Mesothelial cell of epicardium (in vitro differentiated cells): Measurements from ENCODE around the gene CFAP52. TPM values are rescaled to one million over a fixed set of nuclear protein-coding genes. Genes with fewer than 3 reads are reported as not detected.

ENCODE experiments used
- DNase-seq, 2 experiments: peaks; one replicate each; pipeline ENCODE4 v3.0.0; 2021; ENCODE audit warnings: low spot score in 2 of 2; ENCODE audit not compliant: unreplicated experiment in 2 of 2
- H3K27ac Mint-ChIP-seq: 2 replicates; pipeline ENCODE4 v1.8.0; 2021; ENCODE audit warnings: mixed read lengths
- H3K27me3 Mint-ChIP-seq: 2 replicates; pipeline ENCODE4 v1.8.0; 2021; ENCODE audit warnings: low read depth, mixed read lengths
- H3K36me3 Mint-ChIP-seq: 2 replicates; pipeline ENCODE4 v1.8.0; 2021; ENCODE audit warnings: mixed read lengths
- H3K4me1 Mint-ChIP-seq: 2 replicates; pipeline ENCODE4 v1.8.0; 2021; ENCODE audit warnings: mixed read lengths
- H3K4me3 Mint-ChIP-seq: 2 replicates; pipeline ENCODE4 v1.8.0; 2021; ENCODE audit warnings: mild to moderate bottlenecking, moderate library complexity, mixed read lengths
- H3K9me3 Mint-ChIP-seq: 2 replicates; pipeline ENCODE4 v1.8.0; 2021; ENCODE audit warnings: mixed read lengths
- total RNA-seq: library from RNA; stranded (reverse); gene quantifications from 3 replicates; pipeline ENCODE4 v1.2.1, GENCODE V29; 2021
- TF ChIP-seq, protein P1 (sequence below): fragments of 200-600 bp; sonication (generic); IDR thresholded peaks from one replicate; pipeline ENCODE4 v1.5.0; 2021; ENCODE audit warnings: antibody characterized with exemption; ENCODE audit not compliant: unreplicated experiment

CFAP52 gene
- total RNA-seq, 1 donor from 2014 or later, result not detected

- Mint-ChIP-seq H3K27me3 (peaks cover 2% of the 10 kb centered on the region), H3K27ac (no peak overlapping the region), H3K4me3 (no peak overlapping the region), H3K36me3 (peaks cover 26% of the 10 kb centered on the region), H3K9me3 (peaks cover 3% of the 10 kb centered on the region), H3K4me1 (peaks cover 6% of the 10 kb centered on the region)
- DNase-seq, result peak in 1 of 2 experiments; percentile 22
- TF ChIP-seq, protein P1, sequence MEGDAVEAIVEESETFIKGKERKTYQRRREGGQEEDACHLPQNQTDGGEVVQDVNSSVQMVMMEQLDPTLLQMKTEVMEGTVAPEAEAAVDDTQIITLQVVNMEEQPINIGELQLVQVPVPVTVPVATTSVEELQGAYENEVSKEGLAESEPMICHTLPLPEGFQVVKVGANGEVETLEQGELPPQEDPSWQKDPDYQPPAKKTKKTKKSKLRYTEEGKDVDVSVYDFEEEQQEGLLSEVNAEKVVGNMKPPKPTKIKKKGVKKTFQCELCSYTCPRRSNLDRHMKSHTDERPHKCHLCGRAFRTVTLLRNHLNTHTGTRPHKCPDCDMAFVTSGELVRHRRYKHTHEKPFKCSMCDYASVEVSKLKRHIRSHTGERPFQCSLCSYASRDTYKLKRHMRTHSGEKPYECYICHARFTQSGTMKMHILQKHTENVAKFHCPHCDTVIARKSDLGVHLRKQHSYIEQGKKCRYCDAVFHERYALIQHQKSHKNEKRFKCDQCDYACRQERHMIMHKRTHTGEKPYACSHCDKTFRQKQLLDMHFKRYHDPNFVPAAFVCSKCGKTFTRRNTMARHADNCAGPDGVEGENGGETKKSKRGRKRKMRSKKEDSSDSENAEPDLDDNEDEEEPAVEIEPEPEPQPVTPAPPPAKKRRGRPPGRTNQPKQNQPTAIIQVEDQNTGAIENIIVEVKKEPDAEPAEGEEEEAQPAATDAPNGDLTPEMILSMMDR, result no peak
Measured at GRCh38 chr17:9670596-9670995, 94.2 kb downstream of the CFAP52 start.

DNA sequence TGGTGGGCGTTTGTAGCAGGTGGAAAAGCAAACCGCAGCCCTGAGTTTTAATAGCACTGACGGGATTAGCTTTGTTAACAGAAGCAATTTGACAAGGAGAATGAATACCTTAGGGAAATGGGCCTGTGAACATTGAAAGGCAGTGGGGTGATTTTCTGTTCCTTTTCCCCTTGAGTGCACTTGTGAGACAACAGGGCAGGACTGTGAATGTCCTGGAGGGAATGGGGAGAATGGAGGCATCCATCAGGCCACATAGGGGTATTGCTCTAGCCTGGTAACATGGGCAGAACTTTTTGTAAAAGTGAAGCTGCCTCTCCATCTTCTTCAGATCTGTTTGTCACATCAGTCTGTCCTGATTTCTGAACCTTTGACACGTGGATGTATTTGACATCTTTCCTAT is 95.1 kb downstream of the CFAP52 start:
- no peak overlapping the region for H3K4me3 Mint-ChIP-seq
- H3K27ac Mint-ChIP-seq, result no peak overlapping the region
- peaks cover 6% of the 10 kb centered on the region for H3K4me1 Mint-ChIP-seq
- DNase-seq, result no peak
- peaks cover 17% of the 10 kb centered on the region for H3K36me3 Mint-ChIP-seq
- H3K27me3 Mint-ChIP-seq, result peaks cover 2% of the 10 kb centered on the region
- H3K9me3 Mint-ChIP-seq, result no peaks in the 10 kb centered on the region
- TF ChIP-seq, protein P1, result no peak

- no peak overlapping the region for H3K4me3 Mint-ChIP-seq
- peaks cover 6% of the 10 kb centered on the region for H3K4me1 Mint-ChIP-seq
- TF ChIP-seq, protein P1, result no peak
- DNase-seq, result no peak
- H3K36me3 Mint-ChIP-seq, result peaks cover 14% of the 10 kb centered on the region
- no peaks in the 10 kb centered on the region for H3K9me3 Mint-ChIP-seq
- H3K27me3 Mint-ChIP-seq, result peaks cover 2% of the 10 kb centered on the region
- H3K27ac Mint-ChIP-seq, result no peak overlapping the region
Measured at GRCh38 chr17:9672266-9672665, 95.8 kb downstream of the CFAP52 start.

DNA sequence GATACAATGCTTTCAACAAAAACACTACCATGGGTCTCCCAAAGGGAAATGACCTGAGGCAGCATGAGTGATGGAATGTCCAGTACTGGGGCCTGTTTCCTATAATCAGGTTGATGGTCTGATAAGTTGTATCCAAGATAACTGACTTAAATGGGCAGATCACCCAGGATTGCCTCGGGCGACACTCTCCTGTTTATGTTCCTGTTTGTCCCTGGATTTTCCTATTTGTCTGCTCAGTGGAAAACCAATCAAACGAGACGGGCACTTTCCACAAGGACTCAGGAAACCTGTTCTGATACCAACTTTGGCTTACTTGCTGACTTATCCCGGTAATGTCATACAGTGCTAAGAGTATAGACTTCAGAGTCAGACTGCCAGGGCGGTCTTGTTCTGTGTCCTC is 96.2 kb downstream of the CFAP52 start:
- TF ChIP-seq, protein P1, result no peak
- H3K27ac Mint-ChIP-seq, result no peak overlapping the region
- no peak for DNase-seq
- H3K4me3 Mint-ChIP-seq, result no peak overlapping the region
- H3K9me3 Mint-ChIP-seq, result no peaks in the 10 kb centered on the region
- peaks cover 16% of the 10 kb centered on the region for H3K36me3 Mint-ChIP-seq
- H3K27me3 Mint-ChIP-seq, result peaks cover 2% of the 10 kb centered on the region
- H3K4me1 Mint-ChIP-seq, result peaks cover 6% of the 10 kb centered on the region

- no peak for DNase-seq
- H3K9me3 Mint-ChIP-seq, result peaks cover 12% of the 10 kb centered on the region
- no peaks in the 10 kb centered on the region for H3K27me3 Mint-ChIP-seq
- H3K4me3 Mint-ChIP-seq, result no peak overlapping the region
- H3K36me3 Mint-ChIP-seq, result peaks cover 29% of the 10 kb centered on the region
- TF ChIP-seq, protein P1, result no peak
- no peak overlapping the region for H3K27ac Mint-ChIP-seq
- no peaks in the 10 kb centered on the region for H3K4me1 Mint-ChIP-seq
Measured at GRCh38 chr17:9676084-9676483, 99.6 kb downstream of the CFAP52 start.

- H3K4me3 Mint-ChIP-seq, result no peak overlapping the region
Measured at GRCh38 chr17:9676820-9677310, 100.4 kb downstream of the CFAP52 start.

More at GRCh38 chr17:9676820-9677310, 100.4 kb downstream of the CFAP52 start:
- Mint-ChIP-seq H3K27ac (no peak overlapping the region), H3K9me3 (peaks cover 12% of the 10 kb centered on the region), H3K27me3 (no peaks in the 10 kb centered on the region), H3K36me3 (peaks cover 31% of the 10 kb centered on the region), H3K4me1 (no peaks in the 10 kb centered on the region)
- no peak for DNase-seq
- TF ChIP-seq, protein P1, result no peak
